ENCODE results near the gene DNAJC28. TPM values are rescaled to one million over a fixed set of nuclear protein-coding genes. Genes with fewer than 3 reads are reported as not detected.

DNAJC28 gene
- total RNA-seq, 1 experiment from 2014 or later, result 1.5 TPM

DNA sequence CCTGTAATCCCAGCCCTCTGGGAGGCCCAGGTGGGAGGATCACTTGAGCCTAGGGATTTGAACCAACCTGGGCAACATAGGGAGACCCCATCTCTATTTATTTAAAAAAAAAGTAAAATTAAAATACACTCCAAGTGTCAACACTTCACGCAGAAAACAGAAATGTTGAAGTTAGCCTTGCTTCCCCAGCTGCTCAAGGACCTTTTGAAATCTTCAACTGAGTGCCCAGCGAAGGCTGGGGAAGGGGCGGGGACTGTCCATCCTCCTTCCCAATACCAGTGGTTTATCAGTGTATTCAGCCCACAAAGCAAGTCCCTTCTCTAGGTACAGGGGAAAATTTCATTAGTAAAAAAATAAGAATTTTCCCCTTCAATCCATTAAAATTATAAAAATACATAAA, 2.2 kb upstream of the DNAJC28 start:
- ATAC-seq, result no peak
- TF ChIP-seq POLR2AphosphoS5 (IDR thresholded peaks at IDR 0.05; ENCODE audit: low read depth, low read length) (no peak), SIN3A (IDR thresholded peaks at IDR 0.05; ENCODE audit: borderline replicate concordance, insufficient read depth, low read depth, low read length) (no peak)
- TF ChIP-seq, protein P1, sequence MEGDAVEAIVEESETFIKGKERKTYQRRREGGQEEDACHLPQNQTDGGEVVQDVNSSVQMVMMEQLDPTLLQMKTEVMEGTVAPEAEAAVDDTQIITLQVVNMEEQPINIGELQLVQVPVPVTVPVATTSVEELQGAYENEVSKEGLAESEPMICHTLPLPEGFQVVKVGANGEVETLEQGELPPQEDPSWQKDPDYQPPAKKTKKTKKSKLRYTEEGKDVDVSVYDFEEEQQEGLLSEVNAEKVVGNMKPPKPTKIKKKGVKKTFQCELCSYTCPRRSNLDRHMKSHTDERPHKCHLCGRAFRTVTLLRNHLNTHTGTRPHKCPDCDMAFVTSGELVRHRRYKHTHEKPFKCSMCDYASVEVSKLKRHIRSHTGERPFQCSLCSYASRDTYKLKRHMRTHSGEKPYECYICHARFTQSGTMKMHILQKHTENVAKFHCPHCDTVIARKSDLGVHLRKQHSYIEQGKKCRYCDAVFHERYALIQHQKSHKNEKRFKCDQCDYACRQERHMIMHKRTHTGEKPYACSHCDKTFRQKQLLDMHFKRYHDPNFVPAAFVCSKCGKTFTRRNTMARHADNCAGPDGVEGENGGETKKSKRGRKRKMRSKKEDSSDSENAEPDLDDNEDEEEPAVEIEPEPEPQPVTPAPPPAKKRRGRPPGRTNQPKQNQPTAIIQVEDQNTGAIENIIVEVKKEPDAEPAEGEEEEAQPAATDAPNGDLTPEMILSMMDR (IDR thresholded peaks at IDR 0.05), result no peak
- no peaks in the 10 kb centered on the region for H3K4me1 ChIP-seq (ENCODE audit: control insufficient read depth, insufficient read depth, low read length)
- H3K9me3 ChIP-seq (ENCODE audit: control insufficient read depth, insufficient read depth, low read depth, low read length), result no peaks in the 10 kb centered on the region
- ChIA-PET POLR2A (no interaction called here), CTCF (no interaction called here)
- no TSS peak for BruUV-seq (replicated peaks)
- in situ Hi-C loops (cut with HindIII; ENCODE audit: low pct_unique_long_range_greater_than_20kb, low sequenced_read_pairs), result no loop called here
- no peak overlapping the region for H3K27ac ChIP-seq (ENCODE audit: low read length)
- no peak for DNase-seq (ENCODE audit: low read depth, low spot score)
- H3K4me3 ChIP-seq (ENCODE audit: low read depth in 2 of 2, low read length in 2 of 2), result no peak overlapping the region
- H3K36me3 ChIP-seq (ENCODE audit: control insufficient read depth, insufficient read depth, low read length), result no peaks in the 10 kb centered on the region
- intact Hi-C loops (cut with micrococcal nuclease; ENCODE audit: unreplicated experiment), result no loop called here
- H3K27me3 ChIP-seq (ENCODE audit: control insufficient read depth, insufficient read depth, low read length), result no peaks in the 10 kb centered on the region

DNA sequence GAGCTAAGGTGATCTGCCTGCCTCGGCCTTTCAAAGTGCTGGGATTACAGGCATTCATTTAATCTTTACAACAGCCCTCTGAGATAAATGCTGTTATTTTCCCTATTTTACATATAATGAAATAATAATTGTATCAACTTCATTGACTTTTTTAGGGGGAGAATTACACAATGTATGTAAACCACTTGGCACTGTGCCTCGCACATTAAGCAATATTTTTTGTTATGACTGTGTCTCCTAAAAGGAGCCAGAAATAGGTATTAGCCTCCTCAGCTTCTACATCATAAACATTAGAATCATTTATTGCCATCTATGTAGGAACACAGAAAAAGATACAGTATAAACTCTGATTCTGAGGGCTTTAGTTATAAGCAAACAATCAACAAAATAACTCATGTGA, 1.1 kb upstream of the DNAJC28 start:
- no TSS peak for BruUV-seq (replicated peaks)
- POLR2A ChIA-PET, result no interaction called here
- ATAC-seq, result no peak
- Histone ChIP-seq H3K9me3 (ENCODE audit: control insufficient read depth, insufficient read depth, low read depth, low read length) (no peaks in the 10 kb centered on the region), H3K27me3 (ENCODE audit: control insufficient read depth, insufficient read depth, low read length) (no peaks in the 10 kb centered on the region), H3K4me1 (ENCODE audit: control insufficient read depth, insufficient read depth, low read length) (no peaks in the 10 kb centered on the region), H3K27ac (ENCODE audit: low read length) (no peak overlapping the region), H3K4me3 (ENCODE audit: low read depth in 2 of 2, low read length in 2 of 2) (no peak overlapping the region), H3K36me3 (ENCODE audit: control insufficient read depth, insufficient read depth, low read length) (no peaks in the 10 kb centered on the region)
- DNase-seq (ENCODE audit: low read depth, low spot score), result no peak
- in situ Hi-C loops (cut with HindIII; ENCODE audit: low pct_unique_long_range_greater_than_20kb, low sequenced_read_pairs), result no loop called here
- TF ChIP-seq POLR2AphosphoS5 (IDR thresholded peaks at IDR 0.05; ENCODE audit: low read depth, low read length), result no peak
- TF ChIP-seq, protein P2, sequence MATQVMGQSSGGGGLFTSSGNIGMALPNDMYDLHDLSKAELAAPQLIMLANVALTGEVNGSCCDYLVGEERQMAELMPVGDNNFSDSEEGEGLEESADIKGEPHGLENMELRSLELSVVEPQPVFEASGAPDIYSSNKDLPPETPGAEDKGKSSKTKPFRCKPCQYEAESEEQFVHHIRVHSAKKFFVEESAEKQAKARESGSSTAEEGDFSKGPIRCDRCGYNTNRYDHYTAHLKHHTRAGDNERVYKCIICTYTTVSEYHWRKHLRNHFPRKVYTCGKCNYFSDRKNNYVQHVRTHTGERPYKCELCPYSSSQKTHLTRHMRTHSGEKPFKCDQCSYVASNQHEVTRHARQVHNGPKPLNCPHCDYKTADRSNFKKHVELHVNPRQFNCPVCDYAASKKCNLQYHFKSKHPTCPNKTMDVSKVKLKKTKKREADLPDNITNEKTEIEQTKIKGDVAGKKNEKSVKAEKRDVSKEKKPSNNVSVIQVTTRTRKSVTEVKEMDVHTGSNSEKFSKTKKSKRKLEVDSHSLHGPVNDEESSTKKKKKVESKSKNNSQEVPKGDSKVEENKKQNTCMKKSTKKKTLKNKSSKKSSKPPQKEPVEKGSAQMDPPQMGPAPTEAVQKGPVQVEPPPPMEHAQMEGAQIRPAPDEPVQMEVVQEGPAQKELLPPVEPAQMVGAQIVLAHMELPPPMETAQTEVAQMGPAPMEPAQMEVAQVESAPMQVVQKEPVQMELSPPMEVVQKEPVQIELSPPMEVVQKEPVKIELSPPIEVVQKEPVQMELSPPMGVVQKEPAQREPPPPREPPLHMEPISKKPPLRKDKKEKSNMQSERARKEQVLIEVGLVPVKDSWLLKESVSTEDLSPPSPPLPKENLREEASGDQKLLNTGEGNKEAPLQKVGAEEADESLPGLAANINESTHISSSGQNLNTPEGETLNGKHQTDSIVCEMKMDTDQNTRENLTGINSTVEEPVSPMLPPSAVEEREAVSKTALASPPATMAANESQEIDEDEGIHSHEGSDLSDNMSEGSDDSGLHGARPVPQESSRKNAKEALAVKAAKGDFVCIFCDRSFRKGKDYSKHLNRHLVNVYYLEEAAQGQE (IDR thresholded peaks at IDR 0.05; ENCODE audit: insufficient read depth in 1 of 2, low read depth in 2 of 2, low read length in 1 of 2), result no peak
- no peak for TF ChIP-seq TCF7L2 (IDR thresholded peaks at IDR 0.05; ENCODE audit: low read depth, low read length)
- no peak for TF ChIP-seq SIN3A (IDR thresholded peaks at IDR 0.05; ENCODE audit: borderline replicate concordance, insufficient read depth, low read depth, low read length)
- TF ChIP-seq, protein P1 (IDR thresholded peaks at IDR 0.05), result no peak
- intact Hi-C loops (cut with micrococcal nuclease; ENCODE audit: unreplicated experiment), result no loop called here
- CTCF ChIA-PET, result no interaction called here
